IMR-90 (cell line): ENCODE data around the gene TADA2A. TPM values are rescaled to one million over a fixed set of nuclear protein-coding genes. Genes with fewer than 3 reads are reported as not detected.

Source experiments
- ATAC-seq: fragments of 200-7000 bp; cut with Tn5 transposase; 2 replicates; pipeline ENCODE4 v1.9.1; 2020; ENCODE audit warnings: low read depth, mild to moderate bottlenecking, moderate library complexity
- BruUV-seq: library from RNA; stranded (reverse); fragments of 400-500 nt; replicated peaks from 2 replicates; lab custom pipeline; 2021; lab: Mats Ljungman, UMichigan
- CTCF ChIA-PET: fragments of 300-600 bp; formaldehyde crosslinking; extraction: SDS; loops from one replicate; lab custom pipeline; 2021; ENCODE audit warnings: antibody characterized with exemption; lab: Yijun Ruan, JAX
- POLR2A ChIA-PET: fragments of 300-600 bp; sonication (Branson Sonifier 250); formaldehyde crosslinking; loops from one replicate; lab custom pipeline; 2022; ENCODE audit warnings: antibody characterized with exemption; ENCODE audit not compliant: unreplicated experiment; lab: Charles Lee
- DNase-seq: peaks from one replicate; pipeline ENCODE4 v3.0.0; 2013
- H2AFZ ChIP-seq: replicated peaks from 2 replicates; pipeline ENCODE3; 2013; ENCODE audit warnings: low read length, mild to moderate bottlenecking; ENCODE audit not compliant: poor library complexity
- H2AK5ac ChIP-seq: 2 replicates; pipeline ENCODE4 v1.6.1; 2013; ENCODE audit warnings: low read depth, low read length, inconsistent platforms
- H2AK9ac ChIP-seq: replicated peaks from 2 replicates; pipeline ENCODE3; 2013; ENCODE audit warnings: mild to moderate bottlenecking, low read depth, low read length, moderate library complexity; ENCODE audit not compliant: poor library complexity
- H2BK120ac ChIP-seq: 2 replicates; pipeline ENCODE4 v1.6.1; 2013; ENCODE audit warnings: low read depth, low read length, inconsistent platforms
- H2BK15ac ChIP-seq: 3 replicates; pipeline ENCODE4 v1.6.1; 2013; ENCODE audit warnings: low read depth, low read length, inconsistent platforms
- H2BK20ac ChIP-seq: 2 replicates; pipeline ENCODE4 v1.6.1; 2013; ENCODE audit warnings: low read depth, mild to moderate bottlenecking, inconsistent platforms, low read length, moderate library complexity
- H2BK5ac ChIP-seq: 2 replicates; pipeline ENCODE4 v1.6.1; 2013; ENCODE audit warnings: mild to moderate bottlenecking, low read depth, low read length, inconsistent platforms; ENCODE audit not compliant: poor library complexity, severe bottlenecking
- H3K14ac ChIP-seq: replicated peaks from 2 replicates; pipeline ENCODE4 v1.6.1; 2013; ENCODE audit warnings: low read depth, low read length, inconsistent platforms
- H3K18ac ChIP-seq: 2 replicates; pipeline ENCODE4 v1.6.1; 2013; ENCODE audit warnings: low read depth, low read length, control low read depth
- H3K23ac ChIP-seq: 2 replicates; pipeline ENCODE4 v1.6.1; 2013; ENCODE audit warnings: low read depth, low read length, inconsistent platforms
- H3K27ac ChIP-seq: 2 replicates; pipeline ENCODE4 v1.5.1; 2013; ENCODE audit warnings: mild to moderate bottlenecking, control low read depth, low read length; ENCODE audit not compliant: insufficient read depth
- H3K27me3 ChIP-seq: 2 replicates; pipeline ENCODE4 v1.6.1; 2013; ENCODE audit warnings: low read length; ENCODE audit not compliant: control insufficient read depth, insufficient read depth
- H3K36me3 ChIP-seq: 2 replicates; pipeline ENCODE4 v1.6.1; 2013; ENCODE audit warnings: low read length, mixed read lengths; ENCODE audit not compliant: control insufficient read depth, insufficient read depth
- H3K4ac ChIP-seq: 2 replicates; pipeline ENCODE4 v1.6.1; 2013; ENCODE audit warnings: low read depth, low read length, inconsistent platforms
- H3K4me1 ChIP-seq: 2 replicates; pipeline ENCODE4 v1.6.1; 2013; ENCODE audit warnings: low read length, mixed read lengths; ENCODE audit not compliant: control insufficient read depth, insufficient read depth
- H3K4me2 ChIP-seq: 2 replicates; pipeline ENCODE4 v1.6.1; 2013; ENCODE audit warnings: low read depth, mild to moderate bottlenecking, control low read depth, low read length, moderate library complexity
- H3K4me3 ChIP-seq: 2 replicates; pipeline ENCODE4 v1.5.1; 2013; ENCODE audit warnings: low read depth, mild to moderate bottlenecking, control low read depth, low read length, moderate library complexity; ENCODE audit not compliant: insufficient read depth
- H3K56ac ChIP-seq: 2 replicates; pipeline ENCODE4 v1.6.1; 2013; ENCODE audit warnings: low read length, inconsistent platforms; ENCODE audit not compliant: insufficient read depth; ENCODE audit errors: extremely low read depth
- H3K79me1 ChIP-seq, 2 experiments: 2 replicates each; pipeline ENCODE4 v1.6.1; 2013; ENCODE audit warnings: low read length in 2 of 2, inconsistent platforms in 1 of 2, low read depth in 1 of 2
- H3K9ac ChIP-seq: 2 replicates; pipeline ENCODE4 v1.6.1; 2013; ENCODE audit warnings: low read depth, low read length, control low read depth
- H3K9me1 ChIP-seq: 2 replicates; pipeline ENCODE4 v1.6.1; 2013; ENCODE audit warnings: low read length, inconsistent platforms; ENCODE audit not compliant: insufficient read depth
- H3K9me3 ChIP-seq: 2 replicates; pipeline ENCODE4 v1.6.1; 2013; ENCODE audit warnings: low read length; ENCODE audit not compliant: control insufficient read depth, insufficient read depth
- H4K20me1 ChIP-seq: 2 replicates; pipeline ENCODE4 v1.6.1; 2013; ENCODE audit warnings: low read length, inconsistent platforms; ENCODE audit not compliant: insufficient read depth
- H4K5ac ChIP-seq: 2 replicates; pipeline ENCODE4 v1.6.1; 2013; ENCODE audit warnings: mild to moderate bottlenecking, low read depth, low read length, control low read depth
- H4K8ac ChIP-seq, 2 experiments: 2 replicates each; pipeline ENCODE4 v1.6.1; 2013; ENCODE audit warnings: low read depth in 2 of 2, low read length in 2 of 2, control low read depth in 1 of 2, inconsistent platforms in 1 of 2
- H4K91ac ChIP-seq: 2 replicates; pipeline ENCODE4 v1.6.1; 2013; ENCODE audit warnings: low read depth, low read length, inconsistent platforms; ENCODE audit not compliant: insufficient read depth
- CEBPB ChIP-seq: IDR thresholded peaks from 2 replicates; pipeline ENCODE4 v1.6.1; 2012; ENCODE audit warnings: low read depth, low read length, improper control_type of control experiment
- CHD1 ChIP-seq: IDR thresholded peaks from 2 replicates; pipeline ENCODE4 v1.6.1; 2012; ENCODE audit warnings: low read depth, low read length, improper control_type of control experiment
- FOS ChIP-seq: fragments of 150-350 bp; IDR thresholded peaks from 2 replicates; pipeline ENCODE4 v1.6.1; 2016; ENCODE audit warnings: low read depth, low read length
- MAZ ChIP-seq: IDR thresholded peaks from 2 replicates; pipeline ENCODE4 v1.6.1; 2012; ENCODE audit warnings: low read depth, mild to moderate bottlenecking, low read length, improper control_type of control experiment, moderate library complexity, borderline replicate concordance
- NFE2L2 ChIP-seq: fragments of 150-350 bp; IDR thresholded peaks from 2 replicates; pipeline ENCODE4 v1.6.1; 2016; ENCODE audit warnings: low read depth, mild to moderate bottlenecking, low read length
- RFX5 ChIP-seq: IDR thresholded peaks from 2 replicates; pipeline ENCODE4 v1.8.0; 2012; ENCODE audit warnings: low read depth, mild to moderate bottlenecking, low read length, moderate library complexity
- SMC3 ChIP-seq: fragments of 150-350 bp; IDR thresholded peaks from 2 replicates; pipeline ENCODE4 v1.6.1; 2016; ENCODE audit warnings: low read depth, mild to moderate bottlenecking, antibody characterized with exemption, low read length, moderate library complexity
- USF2 ChIP-seq: fragments of 150-350 bp; IDR thresholded peaks from 2 replicates; pipeline ENCODE4 v1.6.1; 2017; ENCODE audit warnings: mild to moderate bottlenecking, antibody characterized with exemption, low read length, low read depth
- WGBS, 2 experiments: methylation state at CpG; one replicate each; pipeline versions ENCODE4 v1.1.5 to v1.1.7; 2013; ENCODE audit warnings: missing lambda C conversion rate in 2 of 2; ENCODE audit not compliant: insufficient read length in 1 of 2; ENCODE audit errors: extremely low coverage in 2 of 2; 5-methylcytosine and 5-hydroxymethylcytosine counted together
- dilution Hi-C: fragments of 300-500 bp; cut with HindIII; formaldehyde crosslinking; loops from one replicate; pipeline ENCODE4 v1.14.3; 2018; ENCODE audit warnings: low sequenced_read_pairs; ENCODE audit not compliant: unreplicated experiment
- in situ Hi-C: fragments of 300-500 bp; cut with MboI; formaldehyde crosslinking; loops from 3 replicates; pipeline ENCODE4 v1.14.3; 2019; ENCODE audit warnings: low sequenced_read_pairs, inconsistent platforms, mixed read lengths
- intact Hi-C: fragments of 100-400 bp; cut with micrococcal nuclease; formaldehyde crosslinking; loops from 2 replicates; pipeline ENCODE4 v1.10.0; 2022
- polyA plus RNA-seq, 3 experiments: library from polyadenylated mRNA; depleted of rRNA; stranded (reverse); fragments of >200 nt; gene quantifications; 2 replicates each; pipeline ENCODE4 v1.2.3, GENCODE V29; 2012; ENCODE audit warnings: low replicate concordance in 1 of 3
- total RNA-seq: library from RNA; depleted of rRNA; stranded (reverse); fragments of >200 nt; gene quantifications from 2 replicates; pipeline ENCODE4 v1.2.3, GENCODE V29; 2012

TADA2A gene
- total and polyA plus RNA-seq, 2 of the 4 experiments (the other 2 are of a cell fraction), result 13.1 to 19.7 TPM

GRCh38 chr17:37519251-37519985, 112.7 kb downstream of the TADA2A start:
- ChIA-PET POLR2A (no interaction called here), CTCF (interaction anchor here (0.6 kb wide), 2 partner anchors 137 to 343 kb away, joined by 3 read pairs; no protein-coding TSS in a partner anchor)
- in situ Hi-C loops, result no loop called here
- H3K79me1 ChIP-seq, result peaks cover 9 to 67% of the 10 kb centered on the region in 2 experiments
- H4K8ac ChIP-seq, result no peak overlapping the region
- no peak overlapping the region for H2AFZ ChIP-seq
- peaks cover 32% of the 10 kb centered on the region for H3K36me3 ChIP-seq
- peak overlapping the region; percentile 47 for H2AK9ac ChIP-seq
- H4K91ac ChIP-seq, result no peak overlapping the region
- peaks cover 29% of the 10 kb centered on the region for H3K9me1 ChIP-seq
- H3K18ac ChIP-seq, result no peak overlapping the region
- no peak overlapping the region for H2BK20ac ChIP-seq
- no peaks in the 10 kb centered on the region for H3K9me3 ChIP-seq
- peaks cover 19% of the 10 kb centered on the region for H3K4me1 ChIP-seq
- peak; percentile 31; the same call in 1 of the 2 replicates for ATAC-seq
- H3K27me3 ChIP-seq, result no peaks in the 10 kb centered on the region
- H4K20me1 ChIP-seq, result peaks cover 21% of the 10 kb centered on the region; the same call in 1 of the 2 replicates
- no peak overlapping the region for H3K56ac ChIP-seq
- dilution Hi-C loops, result no loop called here
- H3K4me3 ChIP-seq, result no peak overlapping the region
- 0 out of 2 replicates have a peak overlapping the region, but pooled peaks have one; percentile 1 for H2BK120ac ChIP-seq
- intact Hi-C loops, result no loop called here
- no CpG with 5 or more reads among the region's 5 CpGs for WGBS, 2 experiments
- H2AK5ac ChIP-seq, result peak overlapping the region; percentile 0; the same call in 1 of the 2 replicates
- peak overlapping the region; percentile 6 for H3K4ac ChIP-seq
- no TSS peak for BruUV-seq
- peak overlapping the region; percentile 7 for H2BK5ac ChIP-seq
- DNase-seq, result peak; percentile 69
- no peak overlapping the region for H2BK15ac ChIP-seq
- no peak overlapping the region for H3K4me2 ChIP-seq
- 0 out of 2 replicates have a peak overlapping the region, but pooled peaks have one; percentile 3 for H3K23ac ChIP-seq
- 0 out of 2 replicates have a peak overlapping the region, but pooled peaks have one; percentile 2 for H3K14ac ChIP-seq
- no peak overlapping the region for H3K27ac ChIP-seq
- no peak overlapping the region for H4K5ac ChIP-seq
- no peak for TF ChIP-seq NFE2L2
- TF ChIP-seq RFX5, result no peak
- TF ChIP-seq CEBPB, result no peak
- no peak for TF ChIP-seq USF2
- no peak for TF ChIP-seq CHD1
- TF ChIP-seq FOS, result no peak
- no peak for TF ChIP-seq MAZ
- TF ChIP-seq SMC3, result no peak
- no peak overlapping the region for H3K9ac ChIP-seq
